Thoracic aorta (tissue), 2 donors: Measurements from ENCODE around the gene NRCAM. TPM values are rescaled to one million over a fixed set of nuclear protein-coding genes. Genes with fewer than 3 reads are reported as not detected.

Experiments
- ATAC-seq: fragments of 150-250 bp; one replicate; pipeline ENCODE4 v1.8.0; 2017; ENCODE audit warnings: low read depth; ENCODE audit not compliant: insufficient number of reproducible peaks, low FRiP score
- DNase-seq: peaks from one replicate; pipeline ENCODE4 v3.0.0-alpha.2; 2020; ENCODE audit warnings: low spot score
- H3K27ac ChIP-seq, 2 donors: fragments of 200-600 bp; sonication (generic); 1 replicate in 1 of 2; 2 replicates in 1 of 2; pipeline ENCODE4 v1.5.1; 2016; ENCODE audit warnings: mild to moderate bottlenecking in 2 of 2, moderate library complexity in 2 of 2
- H3K27me3 ChIP-seq: fragments of 200-600 bp; sonication (generic); replicated peaks from 2 replicates; pipeline ENCODE4 v1.6.0; 2016; ENCODE audit warnings: mild to moderate bottlenecking; ENCODE audit not compliant: insufficient read depth
- H3K36me3 ChIP-seq: fragments of 200-600 bp; sonication (generic); one replicate; pipeline ENCODE4 v1.5.1; 2016
- H3K4me1 ChIP-seq, 2 donors: fragments of 200-600 bp; sonication (generic); 1 replicate in 1 of 2; 2 replicates in 1 of 2; pipeline versions ENCODE4 v1.5.1 to v1.6.0; 2016; ENCODE audit warnings: low read depth in 2 of 2, mild to moderate bottlenecking in 1 of 2; ENCODE audit not compliant: control insufficient read depth in 1 of 2
- H3K4me3 ChIP-seq: fragments of 200-600 bp; sonication (generic); 2 replicates; pipeline ENCODE4 v1.5.1; 2016; ENCODE audit warnings: mild to moderate bottlenecking
- H3K9me3 ChIP-seq: fragments of 200-600 bp; sonication (generic); 2 replicates; pipeline ENCODE4 v1.5.1; 2016
- CTCF ChIP-seq: fragments of 200-600 bp; sonication (generic); IDR thresholded peaks from one replicate; pipeline ENCODE4 v1.5.1; 2019; ENCODE audit warnings: antibody characterized with exemption
- total RNA-seq, 2 donors: library from RNA; depleted of rRNA; stranded (reverse); fragments of >200 nt; gene quantifications; one replicate each; pipeline versions ENCODE4 v1.1.0 to v1.2.3, GENCODE V29; 2016

NRCAM gene
- total RNA-seq, 2 donors from 2014 or later = 2.4 to 3.3 TPM

GRCh38 chr7:108247614-108248013 lies 208.6 kb downstream of the NRCAM start:
- H3K27ac ChIP-seq = no peak overlapping the region

GRCh38 chr7:108246227-108246837 lies 209.9 kb downstream of the NRCAM start:
- Histone ChIP-seq H3K36me3 (no peaks in the 10 kb centered on the region), H3K27ac (no peak overlapping the region), H3K4me3 (no peak overlapping the region), H3K9me3 (no peaks in the 10 kb centered on the region), H3K4me1 (no peaks in the 10 kb centered on the region), H3K27me3 (no peaks in the 10 kb centered on the region)
- ATAC-seq = peak; percentile 67
- TF ChIP-seq CTCF = no peak
- no peak for DNase-seq

More at GRCh38 chr7:108247614-108248013, 208.6 kb downstream of the NRCAM start:
- Histone ChIP-seq H3K4me3 (no peak overlapping the region), H3K9me3 (no peaks in the 10 kb centered on the region), H3K36me3 (no peaks in the 10 kb centered on the region), H3K4me1 (no peaks in the 10 kb centered on the region), H3K27me3 (no peaks in the 10 kb centered on the region)
- DNase-seq = no peak
- no peak for TF ChIP-seq CTCF
- no peak for ATAC-seq

GRCh38 chr7:108245523-108246226 lies 210.6 kb downstream of the NRCAM start:
- DNase-seq = no peak
- H3K36me3 ChIP-seq = no peaks in the 10 kb centered on the region
- H3K27ac ChIP-seq = no peak overlapping the region
- no peak for ATAC-seq
- no peak for TF ChIP-seq CTCF
- no peaks in the 10 kb centered on the region for H3K27me3 ChIP-seq
- H3K4me1 ChIP-seq = no peaks in the 10 kb centered on the region
- no peaks in the 10 kb centered on the region for H3K9me3 ChIP-seq
- H3K4me3 ChIP-seq = no peak overlapping the region

- no peak for ATAC-seq
- H3K27me3 ChIP-seq = no peaks in the 10 kb centered on the region
- DNase-seq = no peak
- no peak overlapping the region for H3K4me3 ChIP-seq
- TF ChIP-seq CTCF = no peak
- H3K36me3 ChIP-seq = no peaks in the 10 kb centered on the region
- H3K4me1 ChIP-seq = no peaks in the 10 kb centered on the region
- H3K9me3 ChIP-seq = no peaks in the 10 kb centered on the region
- H3K27ac ChIP-seq = no peak overlapping the region
These were observed 212.1 kb downstream of the NRCAM start for GRCh38 chr7:108244110-108244509.

GRCh38 chr7:108239501-108240225 lies 216.6 kb downstream of the NRCAM start:
- DNase-seq (no peak), ATAC-seq (no peak)
- H3K36me3 ChIP-seq = no peaks in the 10 kb centered on the region
- H3K4me3 ChIP-seq = no peak overlapping the region
- no peaks in the 10 kb centered on the region for H3K27me3 ChIP-seq
- no peaks in the 10 kb centered on the region for H3K9me3 ChIP-seq
- H3K27ac ChIP-seq = no peak overlapping the region
- no peak for TF ChIP-seq CTCF
- no peaks in the 10 kb centered on the region for H3K4me1 ChIP-seq
